OCI-LY3 (cell line): ENCODE data around the gene ZNF74.

Experiments used
- H2AFZ ChIP-seq: fragments of 200-600, 300-600 bp; shearing (Covaris generic); 2 replicates; pipeline ENCODE4 v1.6.0; 2014; ENCODE audit warnings: antibody characterized with exemption, low read depth, low read length
- H3K27ac ChIP-seq: fragments of 200-600, 300-600 bp; sonication (generic); 2 replicates; pipeline ENCODE4 v1.5.1; 2014; ENCODE audit warnings: mild to moderate bottlenecking, low read length, moderate library complexity, mixed read lengths
- H3K27me3 ChIP-seq: fragments of 200-600, 300-600 bp; sonication (generic); 2 replicates; pipeline ENCODE4 v1.6.1; 2014; ENCODE audit warnings: low read depth, low read length, mixed read lengths
- H3K36me3 ChIP-seq: fragments of 200-600, 300-600 bp; sonication (generic); replicated peaks from 2 replicates; pipeline ENCODE3; 2014; ENCODE audit warnings: low read depth, low read length, mixed read lengths
- H3K4me1 ChIP-seq: fragments of 300-600, 200-600 bp; sonication (generic); 2 replicates; pipeline ENCODE4 v1.6.1; 2014; ENCODE audit warnings: low read length, mixed read lengths
- H3K4me2 ChIP-seq: fragments of 200-600, 300-600 bp; sonication (generic); 2 replicates; pipeline ENCODE4 v1.6.1; 2014; ENCODE audit warnings: low read length, mixed read lengths
- H3K4me3 ChIP-seq: fragments of 300-600, 200-600 bp; sonication (generic); 2 replicates; pipeline ENCODE4 v1.5.1; 2014; ENCODE audit warnings: antibody characterized with exemption, mild to moderate bottlenecking, low read length, moderate library complexity
- H3K79me2 ChIP-seq: fragments of 300-600, 200-600 bp; shearing (Covaris generic); 2 replicates; pipeline ENCODE4 v1.6.1; 2014; ENCODE audit warnings: mild to moderate bottlenecking, low read length, mixed read lengths
- H3K9ac ChIP-seq: fragments of 300-600, 200-600 bp; shearing (Covaris generic); 2 replicates; pipeline ENCODE4 v1.6.0; 2014; ENCODE audit warnings: mild to moderate bottlenecking, low read length, moderate library complexity
- H3K9me3 ChIP-seq: fragments of 200-600, 300-600 bp; shearing (Covaris generic); 2 replicates; pipeline ENCODE4 v1.6.1; 2014; ENCODE audit warnings: low read length, mixed read lengths; ENCODE audit not compliant: insufficient read depth
- H4K20me1 ChIP-seq: fragments of 200-600, 300-600 bp; sonication (generic); 2 replicates; pipeline ENCODE4 v1.6.1; 2016; ENCODE audit warnings: low read length, mixed read lengths; ENCODE audit not compliant: insufficient read depth
- EZH2phosphoT487 ChIP-seq: fragments of 200-600 bp; shearing (Covaris generic); IDR thresholded peaks from 2 replicates; pipeline ENCODE4 v1.6.1; 2018; ENCODE audit warnings: antibody characterized with exemption, mixed run types, low read depth
- TF ChIP-seq, protein P1 (sequence below): fragments of 200-600, 300-600 bp; sonication (generic); IDR thresholded peaks from 2 replicates; pipeline ENCODE4 v1.5.1; 2014; ENCODE audit warnings: antibody characterized with exemption, low read length, low read depth

ZNF74 gene

GRCh38 chr22:20405291-20405930 is 11.5 kb downstream of the ZNF74 start:
- Histone ChIP-seq H3K4me2 (no peak overlapping the region), H3K27me3 (no peaks in the 10 kb centered on the region), H3K4me1 (no peaks in the 10 kb centered on the region), H3K36me3 (peaks cover 3% of the 10 kb centered on the region), H3K4me3 (no peak overlapping the region), H3K79me2 (0 out of 2 replicates have a peak, but pooled peaks cover 2% of the 10 kb centered on the region), H2AFZ (no peak overlapping the region), H3K27ac (no peak overlapping the region), H3K9me3 (no peaks in the 10 kb centered on the region), H3K9ac (no peak overlapping the region), H4K20me1 (no peaks in the 10 kb centered on the region)
- no peak for TF ChIP-seq EZH2phosphoT487
- TF ChIP-seq, protein P1, sequence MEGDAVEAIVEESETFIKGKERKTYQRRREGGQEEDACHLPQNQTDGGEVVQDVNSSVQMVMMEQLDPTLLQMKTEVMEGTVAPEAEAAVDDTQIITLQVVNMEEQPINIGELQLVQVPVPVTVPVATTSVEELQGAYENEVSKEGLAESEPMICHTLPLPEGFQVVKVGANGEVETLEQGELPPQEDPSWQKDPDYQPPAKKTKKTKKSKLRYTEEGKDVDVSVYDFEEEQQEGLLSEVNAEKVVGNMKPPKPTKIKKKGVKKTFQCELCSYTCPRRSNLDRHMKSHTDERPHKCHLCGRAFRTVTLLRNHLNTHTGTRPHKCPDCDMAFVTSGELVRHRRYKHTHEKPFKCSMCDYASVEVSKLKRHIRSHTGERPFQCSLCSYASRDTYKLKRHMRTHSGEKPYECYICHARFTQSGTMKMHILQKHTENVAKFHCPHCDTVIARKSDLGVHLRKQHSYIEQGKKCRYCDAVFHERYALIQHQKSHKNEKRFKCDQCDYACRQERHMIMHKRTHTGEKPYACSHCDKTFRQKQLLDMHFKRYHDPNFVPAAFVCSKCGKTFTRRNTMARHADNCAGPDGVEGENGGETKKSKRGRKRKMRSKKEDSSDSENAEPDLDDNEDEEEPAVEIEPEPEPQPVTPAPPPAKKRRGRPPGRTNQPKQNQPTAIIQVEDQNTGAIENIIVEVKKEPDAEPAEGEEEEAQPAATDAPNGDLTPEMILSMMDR = no peak

GRCh38 chr22:20405931-20406685 is 12.2 kb downstream of the ZNF74 start:
- no peak overlapping the region for H3K4me3 ChIP-seq
- no peaks in the 10 kb centered on the region for H4K20me1 ChIP-seq
- TF ChIP-seq, protein P1 = no peak
- TF ChIP-seq EZH2phosphoT487 = no peak
- no peaks in the 10 kb centered on the region for H3K9me3 ChIP-seq
- H2AFZ ChIP-seq = no peak overlapping the region
- no peaks in the 10 kb centered on the region for H3K27me3 ChIP-seq
- H3K9ac ChIP-seq = no peak overlapping the region
- no peak overlapping the region for H3K4me2 ChIP-seq
- no peak overlapping the region for H3K27ac ChIP-seq
- no peaks in the 10 kb centered on the region for H3K4me1 ChIP-seq
- H3K79me2 ChIP-seq = no peaks in the 10 kb centered on the region
- H3K36me3 ChIP-seq = peaks cover 3% of the 10 kb centered on the region

DNA sequence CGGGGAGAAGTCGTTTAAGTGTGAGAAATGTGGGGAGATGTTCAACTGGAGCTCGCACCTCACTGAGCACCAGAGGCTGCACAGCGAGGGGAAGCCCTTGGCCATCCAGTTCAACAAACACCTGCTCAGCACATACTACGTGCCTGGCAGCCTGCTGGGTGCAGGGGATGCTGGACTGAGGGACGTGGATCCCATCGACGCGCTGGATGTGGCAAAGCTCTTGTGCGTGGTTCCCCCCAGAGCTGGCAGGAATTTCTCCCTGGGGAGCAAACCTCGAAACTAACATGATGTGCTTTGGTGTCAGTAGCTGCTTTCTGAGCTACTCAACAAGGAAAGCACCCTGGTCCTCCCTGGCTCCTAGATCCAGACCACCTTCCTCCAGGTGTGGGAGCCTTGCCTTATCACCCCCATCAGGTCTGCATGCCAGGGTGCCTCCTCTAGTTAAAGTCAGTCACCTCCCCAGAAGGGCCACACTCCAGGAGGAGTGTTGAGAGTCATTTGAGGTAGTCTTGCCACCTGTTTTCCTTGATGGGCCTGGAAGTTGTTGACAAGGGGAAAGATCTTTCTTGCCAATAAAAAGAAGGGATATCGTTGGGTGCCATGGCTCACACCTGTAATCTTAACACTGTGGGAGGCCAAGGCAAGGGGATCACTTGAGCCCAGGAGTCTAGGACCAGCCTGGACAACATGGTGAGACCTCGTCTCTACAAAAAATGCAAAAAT is 12.9 kb downstream of the ZNF74 start:
- Histone ChIP-seq H3K79me2 (no peaks in the 10 kb centered on the region), H3K9ac (no peak overlapping the region), H3K9me3 (no peaks in the 10 kb centered on the region), H3K4me1 (no peaks in the 10 kb centered on the region), H2AFZ (no peak overlapping the region), H3K4me2 (no peak overlapping the region), H3K36me3 (peaks cover 3% of the 10 kb centered on the region), H4K20me1 (no peaks in the 10 kb centered on the region), H3K27me3 (no peaks in the 10 kb centered on the region), H3K4me3 (no peak overlapping the region), H3K27ac (no peak overlapping the region)
- TF ChIP-seq EZH2phosphoT487 = no peak
- TF ChIP-seq, protein P1 = no peak

DNA sequence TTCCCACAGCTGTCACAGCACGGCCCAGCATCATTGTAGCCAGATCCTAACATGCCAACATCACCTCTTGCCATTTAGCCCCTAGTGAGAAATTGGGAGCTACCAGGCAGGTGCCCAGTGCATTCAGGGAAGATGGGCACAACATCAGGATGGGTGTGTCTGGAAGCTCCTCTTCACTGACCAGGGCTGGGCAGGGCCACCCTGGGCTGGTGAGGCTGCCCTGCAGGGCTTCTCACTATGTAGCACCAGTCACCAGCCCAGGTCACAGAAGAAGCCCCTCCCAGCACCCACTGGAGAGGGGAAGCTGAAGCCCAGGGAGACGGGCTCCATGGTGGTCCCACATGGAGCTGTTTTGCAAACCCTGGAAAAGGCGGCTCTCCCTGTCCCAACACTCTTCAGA is 13.9 kb downstream of the ZNF74 start:
- Histone ChIP-seq H2AFZ (no peak overlapping the region), H3K4me1 (no peaks in the 10 kb centered on the region), H3K9ac (no peak overlapping the region), H3K4me3 (no peak overlapping the region), H3K36me3 (peaks cover 3% of the 10 kb centered on the region), H3K79me2 (no peaks in the 10 kb centered on the region), H3K27me3 (no peaks in the 10 kb centered on the region), H3K9me3 (no peaks in the 10 kb centered on the region), H4K20me1 (no peaks in the 10 kb centered on the region), H3K4me2 (no peak overlapping the region), H3K27ac (no peak overlapping the region)
- TF ChIP-seq, protein P1 = no peak
